Measurements from ENCODE around the gene AMOTL1. TPM values are rescaled to one million over a fixed set of nuclear protein-coding genes. Genes with fewer than 3 reads are reported as not detected.

AMOTL1 gene
- polyA plus RNA-seq, 1 donor from 2014 or later, result 10.7 TPM

GRCh38 chr11:94844031-94844430, 75.9 kb downstream of the AMOTL1 start:
- no peak overlapping the region for H2AFZ ChIP-seq (ENCODE audit: low read depth, low read length)
- no peaks in the 10 kb centered on the region for H4K20me1 ChIP-seq (ENCODE audit: insufficient read depth)
- no peak overlapping the region for H3K9ac ChIP-seq (ENCODE audit: low read length)
- no peaks in the 10 kb centered on the region for H3F3A ChIP-seq (ENCODE audit: insufficient read depth, low read length, poor library complexity, severe bottlenecking)
- H3K27me3 ChIP-seq (ENCODE audit: insufficient read depth, low read depth, low read length), result no peaks in the 10 kb centered on the region
- no peaks in the 10 kb centered on the region for H3K9me2 ChIP-seq (ENCODE audit: insufficient read depth, low read length)
- no peak overlapping the region for H3K27ac ChIP-seq (ENCODE audit: low read length)
- no peaks in the 10 kb centered on the region for H3K9me3 ChIP-seq (ENCODE audit: low read length)
- peaks cover 4% of the 10 kb centered on the region for H3K36me3 ChIP-seq (ENCODE audit: insufficient read depth, low read length)
- H3K79me2 ChIP-seq (replicated peaks; ENCODE audit: insufficient read depth, low read length), result no peaks in the 10 kb centered on the region
- TF ChIP-seq POLR2AphosphoS5 (IDR thresholded peaks at IDR 0.05), result no peak
- no peak for TF ChIP-seq TAF1 (IDR thresholded peaks at IDR 0.05; ENCODE audit: low read depth)
- TF ChIP-seq RAD21 (conservative IDR thresholded peaks at IDR 0.05), result no peak
- no peak for TF ChIP-seq EZH2 (IDR thresholded peaks at IDR 0.05; ENCODE audit: borderline replicate concordance, insufficient read depth, low read length, poor library complexity, severe bottlenecking)
- no peak for TF ChIP-seq SMC3 (conservative IDR thresholded peaks at IDR 0.05; ENCODE audit: poor library complexity)
- TF ChIP-seq REST (IDR thresholded peaks at IDR 0.05; ENCODE audit: borderline replicate concordance), result no peak
- no peak for TF ChIP-seq CTCF (IDR thresholded peaks at IDR 0.05; ENCODE audit: poor library complexity, severe bottlenecking)
- no peak for TF ChIP-seq EP300 (conservative IDR thresholded peaks at IDR 0.05; ENCODE audit: poor library complexity, severe bottlenecking)
- TF ChIP-seq MXI1 (conservative IDR thresholded peaks at IDR 0.05; ENCODE audit: poor library complexity, severe bottlenecking), result no peak
- H3K4me2 ChIP-seq (ENCODE audit: low read length), result no peak overlapping the region
- H3K4me3 ChIP-seq (ENCODE audit: low read length), result no peak overlapping the region

- no peak overlapping the region for H3K4me3 ChIP-seq (ENCODE audit: low read length)
- H3K9me3 ChIP-seq (ENCODE audit: low read length), result no peaks in the 10 kb centered on the region
- H2AFZ ChIP-seq (ENCODE audit: low read depth, low read length), result no peak overlapping the region
- H3K36me3 ChIP-seq (ENCODE audit: insufficient read depth, low read length), result peaks cover 4% of the 10 kb centered on the region
- H3F3A ChIP-seq (ENCODE audit: insufficient read depth, low read length, poor library complexity, severe bottlenecking), result no peaks in the 10 kb centered on the region
- TF ChIP-seq EZH2 (IDR thresholded peaks at IDR 0.05; ENCODE audit: borderline replicate concordance, insufficient read depth, low read length, poor library complexity, severe bottlenecking) (no peak), CTCF (IDR thresholded peaks at IDR 0.05; ENCODE audit: poor library complexity, severe bottlenecking) (no peak), REST (IDR thresholded peaks at IDR 0.05; ENCODE audit: borderline replicate concordance) (no peak), MXI1 (conservative IDR thresholded peaks at IDR 0.05; ENCODE audit: poor library complexity, severe bottlenecking) (no peak), SMC3 (conservative IDR thresholded peaks at IDR 0.05; ENCODE audit: poor library complexity) (no peak), POLR2AphosphoS5 (IDR thresholded peaks at IDR 0.05) (no peak), EP300 (conservative IDR thresholded peaks at IDR 0.05; ENCODE audit: poor library complexity, severe bottlenecking) (no peak), TAF1 (IDR thresholded peaks at IDR 0.05; ENCODE audit: low read depth) (no peak), RAD21 (conservative IDR thresholded peaks at IDR 0.05) (no peak)
- no peak overlapping the region for H3K27ac ChIP-seq (ENCODE audit: low read length)
- H3K9ac ChIP-seq (ENCODE audit: low read length), result no peak overlapping the region
- no peaks in the 10 kb centered on the region for H4K20me1 ChIP-seq (ENCODE audit: insufficient read depth)
- no peaks in the 10 kb centered on the region for H3K27me3 ChIP-seq (ENCODE audit: insufficient read depth, low read depth, low read length)
- no peaks in the 10 kb centered on the region for H3K79me2 ChIP-seq (replicated peaks; ENCODE audit: insufficient read depth, low read length)
- H3K4me2 ChIP-seq (ENCODE audit: low read length), result no peak overlapping the region
- H3K9me2 ChIP-seq (ENCODE audit: insufficient read depth, low read length), result no peaks in the 10 kb centered on the region
Observed at GRCh38 chr11:94845622-94846021, 77.5 kb downstream of the AMOTL1 start.
